NCI-H2227 (cell line): ENCODE results near the gene SRSF2.
A peak's percentile ranks its signal among the peaks of the same experiment; 100 is the strongest.
"Not testable (repeated sequence)": the region's sequence is repeated elsewhere in the genome, so short reads cannot be mapped to it uniquely, and the experiment has no call there.

ENCODE experiments used
- DNase-seq: peaks from one replicate; lab custom pipeline; 2025; ENCODE audit not compliant: unreplicated experiment; lab: John Stamatoyannopoulos, UW

SRSF2 gene

GRCh38 chr17:76702076-76702475 is 35.1 kb downstream of the SRSF2 start:
- no peak for DNase-seq

GRCh38 chr17:76701471-76701967 is 35.6 kb downstream of the SRSF2 start:
- DNase-seq, result no peak

GRCh38 chr17:76700617-76701470 is 36.3 kb downstream of the SRSF2 start:
- peak; percentile 78 for DNase-seq

- no peak for DNase-seq
Measured at GRCh38 chr17:76700270-76700616, 36.9 kb downstream of the SRSF2 start.

- DNase-seq, result not testable (repeated sequence)
Measured at GRCh38 chr17:76698466-76698977, 38.6 kb downstream of the SRSF2 start.

- DNase-seq, result peak; percentile 81
Measured at GRCh38 chr17:76697702-76698465, 39.2 kb downstream of the SRSF2 start.

- no peak for DNase-seq
Measured at GRCh38 chr17:76696763-76697701, 40.1 kb downstream of the SRSF2 start.

GRCh38 chr17:76695059-76695831 is 41.9 kb downstream of the SRSF2 start:
- DNase-seq, result no peak

- no peak for DNase-seq
Measured at GRCh38 chr17:76691379-76692191, 45.5 kb downstream of the SRSF2 start.

- DNase-seq, result no peak
Measured at GRCh38 chr17:76690596-76691280, 46.4 kb downstream of the SRSF2 start.

- no peak for DNase-seq
Measured at GRCh38 chr17:76689859-76690258, 47.3 kb downstream of the SRSF2 start.

GRCh38 chr17:76688165-76688622 is 48.9 kb downstream of the SRSF2 start:
- DNase-seq, result no peak

GRCh38 chr17:76687298-76688164 is 49.6 kb downstream of the SRSF2 start:
- no peak for DNase-seq

GRCh38 chr17:76686538-76687297 is 50.4 kb downstream of the SRSF2 start:
- peak; percentile 74 for DNase-seq

- no peak for DNase-seq
Measured at GRCh38 chr17:76685846-76686245, 51.3 kb downstream of the SRSF2 start.

- no peak for DNase-seq
Measured at GRCh38 chr17:76685366-76685765, 51.8 kb downstream of the SRSF2 start.

GRCh38 chr17:76684756-76685155 is 52.4 kb downstream of the SRSF2 start:
- no peak for DNase-seq
